ENCODE data around the gene FBXO47. TPM values are rescaled to one million over a fixed set of nuclear protein-coding genes. Genes with fewer than 3 reads are reported as not detected.

FBXO47 gene
- total RNA-seq, 4 donors from 2014 or later, result not detected

GRCh38 chr17:38918916-38919315 is 48.3 kb downstream of the FBXO47 start:
- Histone ChIP-seq H3K36me3 (peaks cover 62% of the 10 kb centered on the region), H3K4me1 (peaks cover 36% of the 10 kb centered on the region), H3K9me3 (no peaks in the 10 kb centered on the region), H3K27ac (no peak overlapping the region), H3K27me3 (no peaks in the 10 kb centered on the region), H3K4me3 (no peak overlapping the region)
- no peak for DNase-seq (ENCODE audit: low spot score in 2 of 2)
- TF ChIP-seq, protein P1, sequence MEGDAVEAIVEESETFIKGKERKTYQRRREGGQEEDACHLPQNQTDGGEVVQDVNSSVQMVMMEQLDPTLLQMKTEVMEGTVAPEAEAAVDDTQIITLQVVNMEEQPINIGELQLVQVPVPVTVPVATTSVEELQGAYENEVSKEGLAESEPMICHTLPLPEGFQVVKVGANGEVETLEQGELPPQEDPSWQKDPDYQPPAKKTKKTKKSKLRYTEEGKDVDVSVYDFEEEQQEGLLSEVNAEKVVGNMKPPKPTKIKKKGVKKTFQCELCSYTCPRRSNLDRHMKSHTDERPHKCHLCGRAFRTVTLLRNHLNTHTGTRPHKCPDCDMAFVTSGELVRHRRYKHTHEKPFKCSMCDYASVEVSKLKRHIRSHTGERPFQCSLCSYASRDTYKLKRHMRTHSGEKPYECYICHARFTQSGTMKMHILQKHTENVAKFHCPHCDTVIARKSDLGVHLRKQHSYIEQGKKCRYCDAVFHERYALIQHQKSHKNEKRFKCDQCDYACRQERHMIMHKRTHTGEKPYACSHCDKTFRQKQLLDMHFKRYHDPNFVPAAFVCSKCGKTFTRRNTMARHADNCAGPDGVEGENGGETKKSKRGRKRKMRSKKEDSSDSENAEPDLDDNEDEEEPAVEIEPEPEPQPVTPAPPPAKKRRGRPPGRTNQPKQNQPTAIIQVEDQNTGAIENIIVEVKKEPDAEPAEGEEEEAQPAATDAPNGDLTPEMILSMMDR (IDR thresholded peaks at IDR 0.05), result no peak
- TF ChIP-seq POLR2A (IDR thresholded peaks at IDR 0.05) (no peak), POLR2AphosphoS5 (IDR thresholded peaks at IDR 0.05) (no peak), EP300 (IDR thresholded peaks at IDR 0.05) (no peak)
- WGBS, result 95% methylated on average over 5 of the region's 5 CpGs

DNA sequence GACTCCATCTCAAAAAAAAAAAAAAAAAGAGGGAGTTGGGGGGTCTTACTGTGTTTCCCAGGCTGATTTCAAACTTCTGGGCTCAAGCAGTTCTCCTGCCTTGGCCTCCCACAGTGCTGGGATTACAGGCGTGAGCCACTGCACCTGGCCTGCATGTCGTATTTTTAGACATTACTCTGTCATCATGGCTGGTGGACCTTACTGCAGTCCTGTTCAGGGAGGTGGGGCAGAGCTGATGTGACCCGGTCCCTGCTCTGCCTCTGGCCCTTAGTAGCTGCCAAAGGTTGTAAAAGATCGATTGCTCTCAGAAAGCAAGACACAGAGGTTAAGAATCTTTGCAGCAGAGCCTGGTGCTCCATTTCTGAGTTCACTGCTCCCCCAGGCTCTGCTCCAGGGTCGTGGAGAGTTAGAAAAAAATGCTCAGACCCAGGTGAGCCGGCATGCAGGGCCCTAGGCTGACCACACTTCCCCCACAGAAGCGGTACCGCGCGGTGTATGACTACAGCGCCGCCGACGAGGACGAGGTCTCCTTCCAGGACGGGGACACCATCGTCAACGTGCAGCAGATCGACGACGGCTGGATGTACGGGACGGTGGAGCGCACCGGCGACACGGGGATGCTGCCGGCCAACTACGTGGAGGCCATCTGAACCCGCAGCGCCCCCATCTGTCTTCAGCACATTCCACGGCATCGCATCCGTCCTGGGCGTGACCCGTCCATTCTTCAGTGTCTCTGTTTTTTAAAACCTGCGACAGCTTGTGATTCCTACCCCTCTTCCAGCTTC is 48.9 kb downstream of the FBXO47 start:
- Histone ChIP-seq H3K36me3 (peaks cover 63% of the 10 kb centered on the region), H3K27ac (no peak overlapping the region), H3K4me1 (peaks cover 35% of the 10 kb centered on the region), H3K4me3 (no peak overlapping the region), H3K27me3 (no peaks in the 10 kb centered on the region), H3K9me3 (no peaks in the 10 kb centered on the region)
- DNase-seq (ENCODE audit: low spot score in 2 of 2), result no peak
- WGBS, result 88% methylated on average over 31 of the region's 37 CpGs
- TF ChIP-seq EP300 (IDR thresholded peaks at IDR 0.05) (no peak), POLR2A (IDR thresholded peaks at IDR 0.05) (no peak), POLR2AphosphoS5 (IDR thresholded peaks at IDR 0.05) (no peak)
- TF ChIP-seq, protein P1 (IDR thresholded peaks at IDR 0.05), result no peak

DNA sequence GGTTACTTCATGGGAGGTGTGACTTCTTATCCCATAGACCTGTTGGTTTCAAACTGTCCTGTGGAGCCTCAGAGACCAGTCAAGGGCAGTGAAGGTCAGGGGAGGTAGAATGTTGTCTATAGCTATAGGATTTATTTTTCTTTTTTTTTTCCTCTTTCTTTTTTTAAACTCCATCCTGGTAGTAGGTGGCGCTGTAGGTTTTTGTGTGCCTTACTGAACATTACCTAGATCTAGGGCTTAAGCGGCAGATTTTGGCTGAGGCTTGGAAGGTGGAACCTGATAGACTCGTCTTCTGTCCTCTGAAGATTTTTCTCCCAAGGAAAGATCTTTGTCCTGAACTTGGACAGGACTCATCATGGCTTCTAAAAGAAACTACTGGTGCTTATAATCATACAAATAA is 49.9 kb downstream of the FBXO47 start:
- Histone ChIP-seq H3K9me3 (no peaks in the 10 kb centered on the region), H3K27ac (no peak overlapping the region), H3K36me3 (peaks cover 73% of the 10 kb centered on the region), H3K27me3 (no peaks in the 10 kb centered on the region), H3K4me1 (peaks cover 32% of the 10 kb centered on the region), H3K4me3 (no peak overlapping the region)
- DNase-seq (ENCODE audit: low spot score in 2 of 2), result no peak
- whole genome bisulfite sequencing, result 63% methylated on average over 3 of the region's 3 CpGs
- TF ChIP-seq EP300 (IDR thresholded peaks at IDR 0.05) (no peak), POLR2AphosphoS5 (IDR thresholded peaks at IDR 0.05) (no peak), POLR2A (IDR thresholded peaks at IDR 0.05) (no peak)
- TF ChIP-seq, protein P1 (IDR thresholded peaks at IDR 0.05), result no peak

- 81% methylated on average over 8 of the region's 8 CpGs for WGBS
- Histone ChIP-seq H3K36me3 (peaks cover 78% of the 10 kb centered on the region), H3K27me3 (no peaks in the 10 kb centered on the region), H3K9me3 (no peaks in the 10 kb centered on the region), H3K4me3 (no peak overlapping the region), H3K27ac (no peak overlapping the region), H3K4me1 (peaks cover 33% of the 10 kb centered on the region)
- no peak for DNase-seq (ENCODE audit: low spot score in 2 of 2)
- no peak for TF ChIP-seq POLR2AphosphoS5 (IDR thresholded peaks at IDR 0.05)
- TF ChIP-seq, protein P1 (IDR thresholded peaks at IDR 0.05), result no peak
- TF ChIP-seq EP300 (IDR thresholded peaks at IDR 0.05), result no peak
- no peak for TF ChIP-seq POLR2A (IDR thresholded peaks at IDR 0.05)
These were observed 50.4 kb downstream of the FBXO47 start for GRCh38 chr17:38916771-38917170.

- no peak for DNase-seq (ENCODE audit: low spot score in 2 of 2)
- peaks cover 89% of the 10 kb centered on the region for H3K36me3 ChIP-seq
- H3K4me3 ChIP-seq, result no peak overlapping the region
- no peak overlapping the region for H3K27ac ChIP-seq
- TF ChIP-seq, protein P1 (IDR thresholded peaks at IDR 0.05), result no peak
- no peak for TF ChIP-seq POLR2A (IDR thresholded peaks at IDR 0.05)
- no peak for TF ChIP-seq EP300 (IDR thresholded peaks at IDR 0.05)
- no peak for TF ChIP-seq POLR2AphosphoS5 (IDR thresholded peaks at IDR 0.05)
- H3K27me3 ChIP-seq, result no peaks in the 10 kb centered on the region
- H3K9me3 ChIP-seq, result no peaks in the 10 kb centered on the region
- 76% methylated on average over 5 of the region's 7 CpGs for WGBS
- peaks cover 43% of the 10 kb centered on the region for H3K4me1 ChIP-seq
These were observed 51.6 kb downstream of the FBXO47 start for GRCh38 chr17:38915639-38915995.
